Hepatocyte (in vitro differentiated cells): ENCODE results near the gene TRIM72. TPM values are rescaled to one million over a fixed set of nuclear protein-coding genes. Genes with fewer than 3 reads are reported as not detected.
A peak's percentile ranks its signal among the peaks of the same experiment; 100 is the strongest.

ENCODE experiments used
- DNase-seq: peaks from one replicate; pipeline ENCODE4 v3.0.0-alpha.2; 2016; ENCODE audit warnings: low spot score
- H2AFZ ChIP-seq: fragments of 200-600 bp; sonication (generic); 2 replicates; pipeline ENCODE4 v1.6.0; 2016; ENCODE audit warnings: antibody characterized with exemption, mild to moderate bottlenecking
- H3K27ac ChIP-seq: fragments of 200-600 bp; sonication (generic); 2 replicates; pipeline ENCODE4 v1.5.1; 2016; ENCODE audit warnings: mild to moderate bottlenecking
- H3K27me3 ChIP-seq: fragments of 200-600 bp; sonication (generic); 2 replicates; pipeline ENCODE4 v1.6.1; 2016
- H3K36me3 ChIP-seq: fragments of 200-600 bp; sonication (generic); replicated peaks from 2 replicates; pipeline ENCODE4 v1.5.1; 2016; ENCODE audit warnings: low read depth; ENCODE audit not compliant: insufficient read depth
- H3K4me1 ChIP-seq: fragments of 200-600 bp; sonication (generic); 2 replicates; pipeline ENCODE4 v1.5.1; 2016; ENCODE audit warnings: mild to moderate bottlenecking, moderate library complexity; ENCODE audit not compliant: insufficient read depth
- H3K4me2 ChIP-seq: fragments of 200-600 bp; sonication (generic); 2 replicates; pipeline ENCODE4 v1.6.0; 2016
- H3K4me3 ChIP-seq: fragments of 200-600 bp; sonication (generic); 2 replicates; pipeline ENCODE4 v1.5.1; 2016; ENCODE audit warnings: mild to moderate bottlenecking
- H3K79me2 ChIP-seq: fragments of 200-600 bp; sonication (generic); 2 replicates; pipeline ENCODE4 v1.6.0; 2017; ENCODE audit warnings: mild to moderate bottlenecking
- H3K9me2 ChIP-seq: fragments of 200-600 bp; sonication (generic); replicated peaks from 2 replicates; pipeline ENCODE4 v1.6.0; 2017; ENCODE audit warnings: mild to moderate bottlenecking; ENCODE audit not compliant: insufficient read depth
- H3K9me3 ChIP-seq: fragments of 200-600 bp; sonication (generic); 2 replicates; pipeline ENCODE4 v1.5.1; 2016; ENCODE audit warnings: low read depth, mild to moderate bottlenecking
- H4K20me1 ChIP-seq: fragments of 200-600 bp; sonication (generic); 2 replicates; pipeline ENCODE4 v1.6.0; 2016; ENCODE audit warnings: mild to moderate bottlenecking; ENCODE audit not compliant: insufficient read depth, poor library complexity, severe bottlenecking
- CTCF ChIP-seq: fragments of 200-600 bp; sonication (generic); IDR thresholded peaks from 2 replicates; pipeline ENCODE4 v1.5.1; 2016; ENCODE audit warnings: antibody characterized with exemption, mild to moderate bottlenecking; ENCODE audit not compliant: poor library complexity
- EZH2 ChIP-seq: fragments of 200-600 bp; sonication (generic); IDR thresholded peaks from 2 replicates; pipeline ENCODE4 v1.6.1; 2016; ENCODE audit warnings: antibody characterized with exemption, mild to moderate bottlenecking, borderline replicate concordance
- EZH2phosphoT487 ChIP-seq: fragments of 200-600 bp; sonication (generic); IDR thresholded peaks from one replicate; pipeline ENCODE4 v1.6.1; 2018; ENCODE audit warnings: antibody characterized with exemption, mild to moderate bottlenecking, low read depth, moderate library complexity; ENCODE audit not compliant: unreplicated experiment, severe bottlenecking
- WGBS: methylation state at CpG from one replicate; pipeline ENCODE4 v1.1.6; 2016; ENCODE audit warnings: low lambda C conversion rate; ENCODE audit errors: missing lambda C conversion rate; 5-methylcytosine and 5-hydroxymethylcytosine counted together
- polyA plus RNA-seq: library from polyadenylated mRNA; unstranded; fragments of >200 nt; fragmentation: Nextera tagmentation; extraction: Ambion mirVana; gene quantifications from 2 replicates; pipeline ENCODE4 v1.2.1, GENCODE V29; 2016
- total RNA-seq: library from RNA; depleted of rRNA; stranded (reverse); fragments of >200 nt; gene quantifications from 2 replicates; pipeline ENCODE4 v1.2.3, GENCODE V29; 2014

The TRIM72 gene
- total and polyA plus RNA-seq, 2 experiments from 2014 or later, result not detected

GRCh38 chr16:31181102-31181830 lies 32.7 kb upstream of the TRIM72 start:
- H3K4me1 ChIP-seq, result peaks cover 18% of the 10 kb centered on the region
- no peak overlapping the region for H2AFZ ChIP-seq
- DNase-seq, result peak; percentile 38
- peak overlapping the region; percentile 71 for H3K4me3 ChIP-seq
- no peaks in the 10 kb centered on the region for H3K9me3 ChIP-seq
- peak overlapping the region; percentile 80 for H3K4me2 ChIP-seq
- no peak for TF ChIP-seq EZH2phosphoT487
- no peak for TF ChIP-seq EZH2
- no peak for TF ChIP-seq CTCF
- H3K27me3 ChIP-seq, result no peaks in the 10 kb centered on the region
- H3K36me3 ChIP-seq, result no peaks in the 10 kb centered on the region
- peaks cover 61% of the 10 kb centered on the region for H3K79me2 ChIP-seq
- peak overlapping the region; percentile 94 for H3K27ac ChIP-seq
- peaks cover 56% of the 10 kb centered on the region for H4K20me1 ChIP-seq
- no peaks in the 10 kb centered on the region for H3K9me2 ChIP-seq
- 3% methylated on average over 31 of the region's 31 CpGs for WGBS

- Histone ChIP-seq H4K20me1 (peaks cover 68% of the 10 kb centered on the region), H3K9me2 (no peaks in the 10 kb centered on the region), H3K4me2 (peak overlapping the region; percentile 80), H3K4me1 (peaks cover 18% of the 10 kb centered on the region), H3K27ac (no peak overlapping the region), H3K27me3 (no peaks in the 10 kb centered on the region), H3K36me3 (no peaks in the 10 kb centered on the region), H2AFZ (no peak overlapping the region), H3K9me3 (no peaks in the 10 kb centered on the region), H3K79me2 (peaks cover 71% of the 10 kb centered on the region), H3K4me3 (peak overlapping the region; percentile 71)
- 36% methylated on average over 7 of the region's 7 CpGs for WGBS
- no peak for DNase-seq
- TF ChIP-seq EZH2phosphoT487, result no peak
- TF ChIP-seq EZH2, result no peak
- no peak for TF ChIP-seq CTCF
These were observed 31.5 kb upstream of the TRIM72 start for GRCh38 chr16:31182391-31182790.

- H3K9me3 ChIP-seq, result no peaks in the 10 kb centered on the region
- peak overlapping the region; percentile 80 for H3K4me2 ChIP-seq
- H3K27me3 ChIP-seq, result no peaks in the 10 kb centered on the region
- 90% methylated on average over 10 of the region's 10 CpGs for WGBS
- H3K4me3 ChIP-seq, result no peak overlapping the region
- no peak overlapping the region for H2AFZ ChIP-seq
- no peaks in the 10 kb centered on the region for H3K36me3 ChIP-seq
- H3K79me2 ChIP-seq, result peaks cover 84% of the 10 kb centered on the region
- H3K4me1 ChIP-seq, result peaks cover 18% of the 10 kb centered on the region
- no peak overlapping the region for H3K27ac ChIP-seq
- TF ChIP-seq EZH2 (no peak), CTCF (no peak), EZH2phosphoT487 (no peak)
- H3K9me2 ChIP-seq, result no peaks in the 10 kb centered on the region
- H4K20me1 ChIP-seq, result peaks cover 81% of the 10 kb centered on the region
- DNase-seq, result no peak
These were observed 30.2 kb upstream of the TRIM72 start for GRCh38 chr16:31183432-31184428.
